ENCODE data around the gene PLXNA2. TPM values are rescaled to one million over a fixed set of nuclear protein-coding genes. Genes with fewer than 3 reads are reported as not detected.

PLXNA2 gene
- polyA plus RNA-seq, 3 donors = 14.8 to 21.2 (median 16.4) TPM

DNA sequence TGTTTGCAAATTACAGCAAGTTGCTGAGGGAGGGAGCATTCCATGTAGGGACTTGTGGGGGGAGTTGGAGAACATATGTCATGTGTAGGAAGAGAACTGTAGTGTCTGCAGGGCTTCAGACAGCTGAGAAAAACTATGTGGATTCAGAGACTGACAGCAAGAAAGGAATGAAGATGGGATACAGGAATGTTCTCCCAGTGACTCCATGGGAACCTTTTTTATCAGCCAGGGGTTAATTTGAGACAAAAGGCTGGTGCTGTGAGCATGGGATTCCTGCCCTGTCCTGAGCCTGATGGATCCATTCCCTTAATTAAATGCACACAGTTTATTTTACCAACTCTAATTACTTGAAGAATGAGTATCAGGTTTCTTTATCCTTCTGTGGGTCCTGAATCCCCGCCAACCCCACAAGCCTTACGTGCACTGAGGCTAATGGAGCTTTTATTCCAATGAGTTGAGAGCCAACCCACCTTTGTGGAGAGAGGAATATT, 26.5 kb upstream of the PLXNA2 start:
- peak; percentile 23 for DNase-seq

GRCh38 chr1:208269338-208269666, 25.1 kb upstream of the PLXNA2 start:
- DNase-seq = no peak

- no peak for DNase-seq
Measured at GRCh38 chr1:208268541-208269337, 24.6 kb upstream of the PLXNA2 start.

DNA sequence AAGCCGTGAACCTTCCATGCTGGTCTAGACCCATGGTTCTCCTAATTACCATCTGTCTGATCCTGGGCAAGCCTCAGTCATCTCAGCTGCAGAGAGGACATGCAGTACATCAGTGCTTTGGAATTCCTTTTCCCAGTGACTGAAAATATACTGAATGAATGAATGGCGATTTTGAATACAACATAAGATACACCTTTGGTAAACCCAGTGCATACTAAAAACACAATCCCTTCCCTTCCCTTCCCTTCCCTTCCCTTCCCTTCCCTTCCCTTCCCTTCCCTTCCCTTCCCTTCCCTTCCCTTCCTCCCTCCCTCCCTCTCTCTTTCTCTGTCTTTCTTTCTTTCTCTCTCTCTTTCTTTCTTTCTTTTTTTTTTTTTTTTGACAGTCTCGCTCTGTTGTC, 21.3 kb upstream of the PLXNA2 start:
- DNase-seq = no peak

- no peak for DNase-seq
Measured at GRCh38 chr1:208265122-208265469, 20.9 kb upstream of the PLXNA2 start.

DNA sequence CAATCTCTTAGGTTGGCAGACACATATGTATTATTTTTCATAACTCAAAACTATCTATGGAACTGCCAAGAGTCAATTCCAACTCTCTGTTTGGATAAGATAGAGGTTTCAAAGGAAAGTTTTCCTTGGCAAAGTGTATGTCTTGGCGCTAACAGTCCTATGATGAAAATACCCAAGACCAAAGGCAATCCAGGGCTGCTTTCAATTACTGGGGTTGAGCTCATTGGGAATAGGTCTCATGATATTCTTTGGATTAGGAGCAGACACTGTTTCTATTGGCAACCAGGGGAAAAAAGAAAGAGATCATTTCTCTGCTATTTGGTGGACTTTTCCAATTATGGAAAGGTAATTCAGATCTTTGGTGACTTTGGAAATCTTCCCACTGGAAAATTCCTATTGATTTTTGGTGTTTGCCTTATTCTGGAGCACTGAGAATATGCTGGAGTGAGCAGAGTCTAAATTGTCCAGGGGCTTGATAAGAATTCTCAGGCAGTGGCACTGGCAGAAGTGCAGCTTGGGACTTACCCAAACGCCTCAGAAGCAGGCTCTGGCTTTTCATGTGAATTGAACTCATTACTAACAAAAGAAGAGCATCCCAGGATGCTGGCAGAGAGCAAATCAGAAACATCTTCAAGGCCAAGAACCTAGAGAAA, 20.4 kb upstream of the PLXNA2 start:
- no peak for DNase-seq

DNA sequence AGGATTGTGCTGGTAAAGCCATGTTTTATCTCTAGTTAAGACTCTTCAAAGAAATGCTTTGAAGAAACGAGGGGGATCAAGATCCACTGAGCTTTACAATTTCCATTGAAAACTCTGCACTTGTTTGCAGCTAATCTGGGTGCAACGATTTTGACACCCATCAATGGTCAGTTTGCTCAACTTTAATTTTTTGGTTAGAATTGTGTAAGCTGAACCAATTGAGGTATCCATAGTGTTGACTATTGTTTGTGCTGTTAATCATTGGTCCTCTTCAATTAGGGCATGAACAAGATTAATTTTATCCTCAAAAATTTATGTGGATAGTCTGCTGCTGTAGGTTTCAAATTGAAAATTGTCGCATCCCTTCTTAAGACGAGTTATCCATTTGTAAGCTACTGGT, 17.7 kb upstream of the PLXNA2 start:
- DNase-seq = no peak

DNA sequence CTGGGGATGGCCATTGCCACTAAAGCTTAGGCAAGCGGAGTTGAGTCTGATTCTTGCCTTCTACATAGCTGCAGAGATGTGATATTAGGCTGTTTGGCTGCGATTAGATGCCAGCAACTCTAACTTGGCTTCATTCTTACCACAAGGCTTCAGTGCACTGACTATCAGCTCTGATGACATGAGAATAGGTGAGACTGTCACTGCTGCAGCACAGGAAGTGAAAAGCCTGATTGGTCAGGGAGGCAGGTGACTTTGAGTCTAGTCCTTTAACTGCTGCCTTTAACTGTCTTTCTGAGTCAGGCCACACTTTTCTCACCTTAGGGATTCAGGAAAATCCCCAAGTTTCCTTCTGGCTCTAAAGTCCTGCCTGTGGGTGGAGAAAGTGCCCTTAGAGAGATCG, 14.1 kb upstream of the PLXNA2 start:
- no peak for DNase-seq

GRCh38 chr1:208257351-208257750, 13.2 kb upstream of the PLXNA2 start:
- DNase-seq = no peak

DNA sequence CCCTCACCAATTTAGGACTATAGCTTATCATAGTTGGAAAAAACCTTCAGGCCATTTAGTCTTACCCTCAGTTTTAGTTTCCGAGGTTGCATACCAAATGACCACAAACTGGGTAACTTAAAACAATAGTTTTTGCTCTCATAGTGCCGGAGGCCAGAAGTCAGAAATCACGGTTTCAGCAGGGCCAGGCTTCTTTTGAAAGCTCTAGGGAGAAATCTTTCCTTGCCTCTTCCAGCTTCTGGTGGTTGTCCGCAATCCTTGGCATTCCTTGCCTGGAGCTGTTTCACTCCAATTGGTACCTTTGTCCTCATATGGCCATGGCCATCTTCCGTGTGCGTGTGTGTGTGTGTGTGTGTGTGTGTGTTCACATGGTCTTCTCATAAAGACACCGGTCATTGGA, 12.4 kb upstream of the PLXNA2 start:
- no peak for DNase-seq

- no peak for DNase-seq
Measured at GRCh38 chr1:208256091-208256490, 11.9 kb upstream of the PLXNA2 start.

DNA sequence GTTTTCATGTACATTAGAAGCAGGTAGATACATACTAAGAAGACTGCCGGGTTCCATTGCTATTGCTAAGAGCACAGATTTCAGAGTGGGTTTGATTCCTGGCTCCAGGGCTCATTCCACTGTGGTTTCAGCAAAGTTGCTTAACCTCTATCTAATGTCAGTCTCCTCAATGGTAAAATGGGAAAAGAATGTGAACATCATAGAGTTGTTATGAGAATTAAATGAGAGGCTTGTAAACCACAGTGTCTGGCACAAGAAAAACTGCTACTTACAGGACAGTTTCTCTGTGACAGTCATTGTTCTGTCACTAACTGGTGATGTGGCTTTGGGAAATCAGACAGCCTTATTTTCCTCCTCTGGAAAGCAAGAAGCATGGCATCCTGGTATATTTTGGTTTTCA, 10.7 kb upstream of the PLXNA2 start:
- no peak for DNase-seq

DNA sequence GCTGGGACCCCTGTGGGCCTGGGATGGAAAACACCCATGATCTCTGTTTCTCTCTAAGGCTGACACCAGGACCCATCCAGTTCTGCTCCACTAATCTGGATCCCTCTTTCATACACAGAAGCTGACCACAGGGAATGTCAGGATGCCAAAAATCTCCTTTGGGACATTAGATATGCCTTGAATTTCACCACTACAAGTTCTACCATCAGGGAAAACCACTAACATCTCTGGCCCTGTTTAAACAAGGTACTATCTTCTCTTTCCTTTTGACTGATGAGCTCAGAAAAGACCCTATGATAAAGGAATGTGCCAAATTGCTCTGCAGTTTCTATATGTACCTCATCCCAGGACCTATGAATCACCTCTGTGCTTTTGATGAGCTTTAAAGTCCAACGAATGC, 10.2 kb upstream of the PLXNA2 start:
- DNase-seq = no peak

DNA sequence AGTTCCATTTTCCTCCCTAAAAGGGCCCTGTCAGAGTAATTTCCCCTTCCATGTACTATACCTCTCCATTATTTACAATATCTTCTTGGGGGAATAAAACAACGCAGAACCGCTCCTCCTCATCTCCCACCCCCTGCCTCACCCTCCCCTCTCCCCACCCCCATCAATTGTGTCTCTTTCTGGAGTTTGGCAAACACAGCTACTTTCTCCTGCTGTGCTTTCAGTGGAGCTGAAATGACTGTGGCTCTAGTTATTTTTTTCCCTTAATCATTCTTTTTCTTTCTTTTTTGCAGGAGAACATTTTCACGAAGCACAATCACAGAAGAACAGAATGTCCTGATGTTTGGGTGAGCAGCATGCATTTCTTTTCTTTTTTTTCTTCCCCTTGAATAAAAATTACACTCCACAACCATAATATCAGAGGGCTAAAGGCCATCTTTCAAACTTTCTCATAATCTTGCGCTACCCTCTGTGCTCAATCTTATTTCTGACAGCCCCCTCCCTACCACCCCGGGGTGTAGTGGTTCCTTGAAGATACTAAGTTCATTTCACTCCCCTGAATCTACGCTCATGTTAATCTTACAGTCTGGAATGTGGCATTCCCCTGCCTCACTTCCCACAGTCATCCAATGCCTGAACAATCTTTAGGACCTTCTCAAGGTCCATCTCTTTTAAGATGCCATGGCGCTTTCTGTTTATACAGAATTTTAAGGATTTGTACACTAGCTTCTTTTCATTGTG, 8.8 kb upstream of the PLXNA2 start:
- no peak for DNase-seq

- no peak for DNase-seq
Measured at GRCh38 chr1:208251911-208252835, 8.0 kb upstream of the PLXNA2 start.

- DNase-seq = no peak
Measured at GRCh38 chr1:208251015-208251414, 6.8 kb upstream of the PLXNA2 start.

DNA sequence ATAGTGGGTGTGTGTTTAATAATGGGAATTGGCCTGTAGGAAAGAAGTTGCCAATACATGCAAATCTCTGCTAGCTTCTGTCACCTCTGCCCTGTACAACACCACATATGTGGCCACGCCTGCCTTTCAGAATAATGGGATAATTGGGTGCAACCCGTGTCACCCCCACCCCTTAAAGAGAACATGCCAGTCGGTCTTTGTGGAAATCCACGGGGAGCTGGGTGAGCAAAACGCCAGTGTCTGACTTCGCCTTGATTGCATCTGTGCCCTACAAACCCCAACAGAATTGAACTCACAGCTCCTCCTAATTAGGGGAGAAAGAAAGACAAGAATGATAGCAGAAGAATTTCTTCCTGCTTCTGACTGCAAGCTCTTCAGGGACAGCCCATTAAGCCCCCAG, 6.4 kb upstream of the PLXNA2 start:
- no peak for DNase-seq

DNA sequence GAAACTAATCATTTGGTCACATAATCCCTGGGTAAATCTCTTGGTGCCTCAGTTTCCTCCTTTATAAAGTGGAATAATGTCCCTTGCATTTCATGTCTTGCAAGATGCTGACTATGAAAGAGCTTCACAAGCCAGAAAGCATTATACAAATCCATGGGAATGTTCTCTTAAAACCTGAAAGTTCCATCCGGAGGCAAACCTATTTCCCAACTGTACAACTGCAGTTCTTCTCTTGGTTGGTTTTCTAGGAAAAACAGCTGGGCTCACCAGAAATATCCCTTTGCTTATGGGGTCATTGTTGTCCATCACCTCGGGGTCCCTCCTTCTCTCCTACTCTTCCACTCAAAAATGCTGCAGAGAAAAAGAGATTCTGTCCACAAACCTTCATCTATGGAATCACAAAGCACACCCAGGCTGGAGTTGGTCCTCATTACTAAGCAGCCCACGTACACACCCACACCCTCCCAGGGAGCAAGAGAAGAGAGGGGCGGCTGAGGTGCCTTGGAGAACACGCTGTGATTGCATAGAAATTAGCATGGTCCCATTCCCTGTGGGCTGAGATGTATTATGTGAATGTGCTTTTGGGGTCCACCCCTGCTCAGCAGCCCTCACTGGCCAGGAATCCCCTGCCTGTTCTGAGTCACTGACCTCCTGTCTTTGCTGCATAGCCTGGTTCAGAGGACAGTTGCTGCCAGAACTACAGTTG, 5.0 kb upstream of the PLXNA2 start:
- no peak for DNase-seq

GRCh38 chr1:208248307-208248801, 4.2 kb upstream of the PLXNA2 start:
- DNase-seq = no peak

DNA sequence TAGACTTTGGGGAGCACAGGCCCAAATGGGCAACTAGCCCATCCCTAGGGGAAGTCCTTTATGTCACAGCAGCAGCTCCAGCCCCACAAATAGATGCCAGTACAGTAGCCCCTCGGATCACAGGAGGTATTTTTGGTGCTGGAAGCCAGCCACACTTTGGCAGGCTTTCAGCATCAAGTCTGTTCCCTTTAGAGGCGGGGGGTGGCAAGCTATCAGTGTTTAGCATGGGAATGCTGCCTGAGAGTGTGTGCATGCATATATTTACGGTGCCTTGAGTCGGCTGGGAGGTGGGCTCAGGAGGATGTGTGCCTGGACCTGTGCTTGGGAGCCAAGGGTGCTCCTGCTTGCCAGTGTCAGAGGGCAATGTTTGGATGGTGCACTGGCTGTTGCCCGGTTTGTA, 3.5 kb upstream of the PLXNA2 start:
- no peak for DNase-seq

DNA sequence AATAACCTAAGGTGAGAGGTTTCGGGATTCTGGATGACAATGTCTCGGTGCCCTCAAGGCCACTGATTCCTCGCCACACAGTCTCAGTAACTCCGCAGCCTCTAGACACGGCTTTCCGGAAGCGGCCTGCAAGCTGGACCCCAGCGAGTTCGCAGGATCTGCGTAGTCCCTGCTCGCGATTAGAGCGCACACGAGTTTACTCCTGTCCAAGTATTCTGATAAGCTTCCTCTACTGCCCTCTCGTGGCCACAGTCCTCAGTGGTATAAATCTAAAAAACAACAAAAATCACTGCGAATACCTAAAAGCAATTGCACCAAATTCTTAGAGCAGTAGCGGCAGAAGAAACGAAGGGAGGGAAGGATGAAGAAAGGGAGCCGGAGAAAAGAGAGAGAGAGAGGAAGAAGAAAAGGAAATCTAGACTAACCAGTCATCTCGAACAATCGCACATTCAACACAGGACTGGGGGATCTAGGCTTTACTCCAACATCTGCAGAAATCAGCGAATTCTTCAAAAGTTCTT, 1.1 kb upstream of the PLXNA2 start:
- peak; percentile 91 for DNase-seq
